K562 (cell line): ENCODE results near the gene ZFP14. TPM values are rescaled to one million over a fixed set of nuclear protein-coding genes. Genes with fewer than 3 reads are reported as not detected.

Experiments used
- ATAC-seq: fragments of 200-7000 bp; cut with Tn5 transposase; 3 replicates; pipeline ENCODE4 v1.9.1; 2020; ENCODE audit warnings: moderate library complexity
- BruUV-seq: library from RNA; stranded (reverse); fragments of 400-500 nt; replicated peaks from 2 replicates; lab custom pipeline; 2021; lab: Mats Ljungman, UMichigan
- CTCF ChIA-PET: fragments of 300-600 bp; formaldehyde crosslinking; extraction: SDS; loops from one replicate; lab custom pipeline; 2021; ENCODE audit warnings: low intra/inter-chr PET ratio; lab: Yijun Ruan, JAX
- POLR2A ChIA-PET: fragments of 300-600, 350-650 bp; sonication (Branson Sonifier 250); formaldehyde crosslinking; extraction: SDS; loops from one replicate; lab custom pipeline; 2021; ENCODE audit warnings: antibody characterized with exemption, inconsistent platforms; lab: Yijun Ruan, JAX
- DNase-seq, 4 experiments: peaks; one replicate each; pipeline versions ENCODE4 v3.0.0 to v3.0.0-alpha.2; 2011 to 2018; ENCODE audit warnings: low spot score in 3 of 4, mixed read lengths in 3 of 4; ENCODE audit errors: extremely low read depth in 1 of 4
- FAIRE-seq: peaks from 2 replicates; lab custom pipeline; 2011; peaks lifted over from hg19 to GRCh38; lab: Jason Lieb, UNC
- H2AFZ ChIP-seq: 2 replicates; pipeline ENCODE4 v1.6.0; 2011; ENCODE audit warnings: low read depth, low read length, control low read depth, inconsistent platforms
- H3K27ac ChIP-seq: fragments of 200-600 bp; 3 replicates; pipeline ENCODE4 v1.8.0; 2011; ENCODE audit warnings: low read depth, mild to moderate bottlenecking, control low read depth, inconsistent platforms, low read length, moderate library complexity, mixed read lengths; ENCODE audit errors: extremely low read depth
- H3K27me3 ChIP-seq, 2 experiments: fragments of 300-600 bp in 1 of 2; 2 replicates in 1 of 2; 3 replicates in 1 of 2; pipeline versions ENCODE4 v1.6.0 to v1.8.0; 2011; ENCODE audit warnings: inconsistent platforms in 2 of 2, low read length in 2 of 2, mild to moderate bottlenecking in 1 of 2, mixed read lengths in 1 of 2, moderate library complexity in 1 of 2; ENCODE audit not compliant: control insufficient read depth in 2 of 2, insufficient read depth in 2 of 2
- H3K36me3 ChIP-seq: fragments of 300-600 bp; 3 replicates; pipeline ENCODE4 v1.8.0; 2011; ENCODE audit warnings: mild to moderate bottlenecking, low read length, inconsistent platforms; ENCODE audit not compliant: control insufficient read depth, insufficient read depth
- H3K4me1 ChIP-seq, 2 experiments: fragments of 200-600 bp in 1 of 2; replicated peaks in 1 of 2; 2 replicates in 1 of 2; 3 replicates in 1 of 2; pipeline versions ENCODE4 v1.5.1 to v1.8.0; 2011; ENCODE audit warnings: inconsistent platforms in 2 of 2, low read length in 2 of 2, mild to moderate bottlenecking in 1 of 2, mixed read lengths in 1 of 2, moderate library complexity in 1 of 2; ENCODE audit not compliant: control insufficient read depth in 2 of 2, insufficient read depth in 2 of 2
- H3K4me2 ChIP-seq: 2 replicates; pipeline ENCODE4 v1.6.1; 2011; ENCODE audit warnings: low read length, control low read depth, inconsistent platforms, mixed read lengths; ENCODE audit not compliant: insufficient read depth
- H3K4me3 ChIP-seq: fragments of 200-600 bp; sonication (generic), shearing (Covaris generic); 2 replicates; pipeline ENCODE4 v1.5.1; 2016; ENCODE audit warnings: control low read depth, inconsistent platforms
- H3K79me2 ChIP-seq: fragments of 200-600 bp; 3 replicates; pipeline ENCODE4 v1.8.0; 2011; ENCODE audit warnings: low read length, inconsistent platforms; ENCODE audit not compliant: control insufficient read depth, insufficient read depth
- H3K9ac ChIP-seq, 2 experiments: 2 replicates each; pipeline versions ENCODE4 v1.6.0 to v1.6.1; 2011; ENCODE audit warnings: low read depth in 2 of 2, low read length in 2 of 2, control low read depth in 1 of 2, inconsistent platforms in 1 of 2, mild to moderate bottlenecking in 1 of 2, mixed read lengths in 1 of 2; ENCODE audit not compliant: insufficient read depth in 1 of 2
- H3K9me1 ChIP-seq: one replicate; pipeline ENCODE4 v1.6.0; 2011; ENCODE audit warnings: inconsistent platforms, mild to moderate bottlenecking, low read length, moderate library complexity; ENCODE audit not compliant: control insufficient read depth, insufficient read depth
- H3K9me3 ChIP-seq: replicated peaks from 2 replicates; pipeline ENCODE4 v1.5.1; 2011; ENCODE audit warnings: low read depth, low read length, inconsistent platforms; ENCODE audit not compliant: control insufficient read depth, insufficient read depth
- H4K20me1 ChIP-seq: replicated peaks from 2 replicates; pipeline ENCODE4 v1.6.1; 2011; ENCODE audit warnings: low read length, inconsistent platforms, mixed read lengths; ENCODE audit not compliant: control insufficient read depth, insufficient read depth
- ARID2 ChIP-seq: fragments of 450-650 bp; IDR thresholded peaks from 2 replicates; pipeline ENCODE4 v1.6.1; 2017; ENCODE audit warnings: antibody characterized with exemption, mild to moderate bottlenecking
- BACH1 ChIP-seq: fragments of 200-800 bp; sonication (Bioruptor generic); IDR thresholded peaks from 2 replicates; pipeline ENCODE4 v1.6.1; 2016; ENCODE audit warnings: missing genetic modification characterization, missing compliant biosample characterization
- BRD4 ChIP-seq: fragments of 200-600 bp; sonication (generic); IDR thresholded peaks from 2 replicates; pipeline ENCODE4 v1.6.1; 2017; ENCODE audit warnings: inconsistent platforms
- CBFB ChIP-seq: sonication (generic); formaldehyde crosslinking; IDR thresholded peaks from 2 replicates; pipeline ENCODE4 v1.4.0; 2020; ENCODE audit warnings: mild to moderate bottlenecking, missing genetic modification reagents
- CBX8 ChIP-seq: fragments of 200-600 bp; sonication (generic); IDR thresholded peaks from 2 replicates; pipeline ENCODE4 v1.6.1; 2012; ENCODE audit warnings: borderline replicate concordance, mixed run types, low read depth, mild to moderate bottlenecking, moderate library complexity, mixed read lengths, low read length, control low read depth, inconsistent platforms; ENCODE audit not compliant: poor library complexity, severe bottlenecking; ENCODE audit errors: extremely low read depth
- LCOR ChIP-seq: sonication (generic); formaldehyde crosslinking; IDR thresholded peaks from 2 replicates; pipeline ENCODE4 v1.8.0; 2022; ENCODE audit warnings: mild to moderate bottlenecking, missing genetic modification reagents
- MAZ ChIP-seq, 2 experiments: fragments of 450-650 bp in 1 of 2; sonication (generic) in 1 of 2; formaldehyde crosslinking; IDR thresholded peaks in 1 of 2; conservative IDR thresholded peaks in 1 of 2; 2 replicates each; pipeline versions ENCODE4 v1.4.0 to v1.5.0; 2020; ENCODE audit warnings: mild to moderate bottlenecking in 1 of 2, missing genetic modification reagents in 1 of 2
- MXI1 ChIP-seq: IDR thresholded peaks from 2 replicates; pipeline ENCODE4 v1.6.1; 2011; ENCODE audit warnings: low read depth, mild to moderate bottlenecking, improper control_type of control experiment, low read length
- NCOA6 ChIP-seq: fragments of 450-650 bp; IDR thresholded peaks from 2 replicates; pipeline ENCODE4 v1.6.1; 2017; ENCODE audit warnings: mild to moderate bottlenecking
- NR2C1 ChIP-seq, 2 experiments: fragments of 450-650 bp; IDR thresholded peaks; 2 replicates each; pipeline ENCODE4 v1.6.1; 2017; ENCODE audit warnings: mild to moderate bottlenecking in 2 of 2, antibody characterized with exemption in 1 of 2, inconsistent platforms in 1 of 2, missing compliant biosample characterization in 1 of 2, missing genetic modification characterization in 1 of 2
- PML ChIP-seq: IDR thresholded peaks from 2 replicates; pipeline ENCODE4 v1.6.1; 2012; ENCODE audit warnings: low read length, inconsistent platforms
- RFX5 ChIP-seq: IDR thresholded peaks from 2 replicates; pipeline ENCODE4 v1.6.1; 2011; ENCODE audit warnings: low read depth, mild to moderate bottlenecking, improper control_type of control experiment, low read length
- SRSF3 ChIP-seq: fragments of 200-400 bp; formaldehyde crosslinking; IDR thresholded peaks from 2 replicates; pipeline ENCODE4 v1.6.1; 2016; ENCODE audit warnings: mild to moderate bottlenecking, low read length, moderate library complexity; ENCODE audit not compliant: insufficient read depth
- U2AF1 ChIP-seq: fragments of 200-400 bp; formaldehyde crosslinking; optimal IDR thresholded peaks from 2 replicates; pipeline ENCODE3; 2017; ENCODE audit warnings: mild to moderate bottlenecking, low read depth, low read length, moderate library complexity
- ZNF785 ChIP-seq: fragments of 250-450 bp; sonication (Bioruptor Pico); IDR thresholded peaks from 2 replicates; pipeline ENCODE4 v1.4.0; 2020; ENCODE audit warnings: mild to moderate bottlenecking
- WGBS: fragments of 100-300 bp; shearing (Covaris generic); methylation state at CpG from one replicate; pipeline ENCODE4 v1.1.6; 2016; ENCODE audit warnings: low coverage, mixed read lengths; ENCODE audit not compliant: insufficient coverage; ENCODE audit errors: missing lambda C conversion rate; 5-methylcytosine and 5-hydroxymethylcytosine counted together
- in situ Hi-C: fragments of 300-500 bp; cut with MboI; formaldehyde crosslinking; loops from 4 replicates; pipeline ENCODE4 v1.15.0; 2018; ENCODE audit warnings: inconsistent platforms, mixed read lengths
- intact Hi-C: fragments of 100-400 bp; cut with micrococcal nuclease; formaldehyde crosslinking; loops from 2 replicates; pipeline ENCODE4 v1.14.2; 2022
- polyA plus RNA-seq, 8 experiments: library from polyadenylated mRNA; depleted of rRNA in 4 of 8; stranded (reverse) in 5 of 8; unstranded in 3 of 8; fragments of >200 nt; fragmentation: Nextera tagmentation in 2 of 8; fragmentation: Illumina TruSeq in 1 of 8; extraction: Ambion mirVana in 2 of 8; extraction: Trizol in 1 of 8; gene quantifications; 2 replicates each; pipeline versions ENCODE4 v1.2.1 to v1.2.3, GENCODE V29; 2011 to 2014; ENCODE audit warnings: inconsistent platforms in 1 of 8, missing spikeins in 1 of 8
- total RNA-seq, 7 experiments: library from RNA; depleted of rRNA in 6 of 7; stranded (reverse); fragments of >200 nt in 6 of 7; fragmentation: Illumina TruSeq in 2 of 7; extraction: Trizol in 2 of 7; gene quantifications; 2 replicates each; pipeline versions ENCODE4 v1.2.1 to v1.2.3, GENCODE V29; 2011 to 2021; ENCODE audit warnings: low replicate concordance in 1 of 7
- TF ChIP-seq, protein P1 (sequence below): fragments of 250-450 bp; sonication (Bioruptor Pico); IDR thresholded peaks from 2 replicates; pipeline ENCODE4 v1.5.0; 2021; ENCODE audit warnings: mild to moderate bottlenecking, moderate library complexity

ZFP14 gene
- total and polyA plus RNA-seq, 9 of the 15 experiments (the other 6 are each of a cell fraction or from before 2014, with no cell fraction given), result 0.80 to 1.9 (median 1.4) TPM

GRCh38 chr19:36331353-36332228 lies 47.4 kb downstream of the ZFP14 start:
- Histone ChIP-seq H3K27ac (no peak overlapping the region; the same call in 2 of the 3 replicates), H3K27me3 (no peaks in the 10 kb centered on the region), H3K9ac (no peak overlapping the region), H2AFZ (peak overlapping the region; percentile 50; the same call in 1 of the 2 replicates), H3K9me3 (no peaks in the 10 kb centered on the region; the same call in 1 of the 2 replicates), H3K36me3 (no peaks in the 10 kb centered on the region), H4K20me1 (no peaks in the 10 kb centered on the region), H3K4me2 (peak overlapping the region; percentile 37), H3K79me2 (no peaks in the 10 kb centered on the region), H3K4me1 (peaks cover 0 to 4% of the 10 kb centered on the region in 2 experiments; a peak in 2 of 5 replicates), H3K9me1 (no peaks in the 10 kb centered on the region), H3K4me3 (peak overlapping the region; percentile 33)
- in situ Hi-C loops, result no loop called here
- FAIRE-seq, result no peak
- peak; percentile 18 to 33 (median 26) for DNase-seq
- ATAC-seq, result peak; percentile 69
- BruUV-seq, result TSS peak; percentile 59
- POLR2A ChIA-PET, result no interaction called here
- WGBS, result 3% methylated on average over 43 of the region's 43 CpGs
- intact Hi-C loops, result no loop called here
- CTCF ChIA-PET, result no interaction called here
- TF ChIP-seq ZNF785 (CRISPR knock-in tag) (no peak), CBX8 (no peak), ARID2 (no peak), BACH1 (tag) (no peak), RFX5 (peak; percentile 92), MXI1 (no peak), NR2C1 (IDR thresholded peaks at IDR 0.05) (peak; percentile 49; the same call in 1 of the 2 replicates), NR2C1 (tag; IDR thresholded peaks at IDR 0.05) (peak; percentile 63; the same call in 1 of the 2 replicates), NCOA6 (no peak), MAZ (CRISPR knock-in tag; conservative IDR thresholded peaks at IDR 0.05 in 1 of 2, IDR thresholded peaks at IDR 0.05 in 1 of 2) (peak in 1 of 2 experiments; percentile 44; a peak in 1 of 4 replicates), SRSF3 (no peak), BRD4 (no peak), CBFB (CRISPR knock-in tag) (no peak), U2AF1 (no peak), PML (no peak), LCOR (CRISPR knock-in tag) (0 out of 2 replicates have a peak, but pooled peaks have one; percentile 22)
- TF ChIP-seq, protein P1, sequence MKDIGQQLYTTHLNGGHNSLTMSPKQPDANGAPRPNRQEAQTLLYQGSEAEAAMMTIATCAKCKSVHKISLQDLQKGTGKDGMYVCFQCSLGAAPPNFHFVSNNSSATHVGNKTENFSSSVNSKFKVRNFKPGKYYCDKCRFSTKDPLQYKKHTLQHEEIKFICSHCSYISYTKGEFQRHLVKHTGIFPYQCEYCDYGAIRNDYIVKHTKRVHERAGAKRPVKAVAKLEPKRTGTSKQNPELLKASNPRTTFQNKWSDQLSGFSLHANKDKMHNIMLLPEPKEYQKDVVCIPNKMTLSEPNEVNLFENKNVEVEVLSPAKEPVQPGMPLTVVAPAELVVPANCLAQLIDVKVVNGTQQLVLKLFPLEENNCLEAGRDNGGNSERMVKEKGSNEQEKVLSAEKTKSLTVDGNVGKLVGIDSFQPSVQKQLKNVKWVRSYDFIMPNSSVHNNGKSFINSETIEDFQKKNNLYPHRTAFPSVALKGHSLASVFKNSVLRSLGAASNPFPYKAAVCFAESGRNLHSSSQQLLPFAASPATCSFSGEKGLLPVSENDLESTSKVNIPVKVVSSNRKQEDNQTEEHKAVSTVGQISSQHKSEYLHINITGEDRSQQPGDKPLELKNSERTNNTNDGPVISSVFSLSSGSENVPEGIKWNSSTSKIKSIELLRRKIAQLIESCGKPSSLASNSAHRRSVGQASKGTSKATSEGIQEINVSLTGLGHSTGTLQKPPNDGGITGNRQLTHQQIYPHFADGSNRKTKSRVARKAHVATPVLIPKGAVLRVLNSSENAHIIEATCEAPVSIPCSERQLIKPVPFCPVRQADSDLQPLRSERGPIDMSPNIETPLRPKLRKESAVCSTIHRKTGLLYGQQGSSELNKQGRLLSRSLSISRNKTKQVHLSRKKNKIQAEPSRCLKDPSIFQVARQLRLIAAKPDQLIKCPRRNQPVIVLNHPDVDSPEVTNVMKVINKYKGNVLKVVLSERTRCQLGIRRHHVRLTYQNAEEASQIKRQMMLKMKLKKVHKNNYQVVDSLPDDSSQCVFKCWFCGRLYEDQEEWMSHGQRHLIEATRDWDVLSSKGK, result no peak
